NCI-H1105 treated with DMSO at 0.1 percent for 48 hours (cell line): Measurements from ENCODE around the gene UBA6.
"Not testable (repeated sequence)": the region's sequence is repeated elsewhere in the genome, so short reads cannot be mapped to it uniquely, and the experiment has no call there.

Experiments used
- DNase-seq: peaks from one replicate; lab custom pipeline; 2025; lab: John Stamatoyannopoulos, UW

UBA6 gene

GRCh38 chr4:67700738-67701516 is at the start of gene UBA6:
Gene UBA6, minus strand, starts transcription at chr4:67701155. Its CDS starts 36 bp downstream, at chr4:67701119.
- peak; percentile 85 for DNase-seq

DNA sequence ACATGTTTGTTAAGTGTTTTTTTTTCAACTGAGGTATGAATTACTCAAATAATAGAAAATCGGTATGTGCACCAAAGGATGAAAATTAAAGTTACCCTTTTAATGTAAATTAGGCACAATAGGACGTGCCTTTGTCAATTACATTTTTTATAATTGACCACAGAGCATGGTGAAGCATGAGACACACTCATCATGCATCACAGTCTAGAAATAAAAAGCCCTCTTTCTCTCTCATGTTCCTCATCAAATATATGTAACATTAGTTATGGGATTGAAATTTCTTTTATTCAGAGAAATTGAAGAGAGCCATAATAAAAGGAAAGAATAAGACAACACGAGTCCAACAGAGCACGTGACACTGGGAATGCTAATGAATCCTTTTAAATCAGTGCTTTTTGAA is 49.7 kb upstream of the UBA6 start:
- no peak for DNase-seq

- DNase-seq: no peak
Observed at GRCh38 chr4:67749286-67749685, 48.3 kb upstream of the UBA6 start.

- DNase-seq: peak; percentile 32
Observed at GRCh38 chr4:67746797-67747495, 46.0 kb upstream of the UBA6 start.

DNA sequence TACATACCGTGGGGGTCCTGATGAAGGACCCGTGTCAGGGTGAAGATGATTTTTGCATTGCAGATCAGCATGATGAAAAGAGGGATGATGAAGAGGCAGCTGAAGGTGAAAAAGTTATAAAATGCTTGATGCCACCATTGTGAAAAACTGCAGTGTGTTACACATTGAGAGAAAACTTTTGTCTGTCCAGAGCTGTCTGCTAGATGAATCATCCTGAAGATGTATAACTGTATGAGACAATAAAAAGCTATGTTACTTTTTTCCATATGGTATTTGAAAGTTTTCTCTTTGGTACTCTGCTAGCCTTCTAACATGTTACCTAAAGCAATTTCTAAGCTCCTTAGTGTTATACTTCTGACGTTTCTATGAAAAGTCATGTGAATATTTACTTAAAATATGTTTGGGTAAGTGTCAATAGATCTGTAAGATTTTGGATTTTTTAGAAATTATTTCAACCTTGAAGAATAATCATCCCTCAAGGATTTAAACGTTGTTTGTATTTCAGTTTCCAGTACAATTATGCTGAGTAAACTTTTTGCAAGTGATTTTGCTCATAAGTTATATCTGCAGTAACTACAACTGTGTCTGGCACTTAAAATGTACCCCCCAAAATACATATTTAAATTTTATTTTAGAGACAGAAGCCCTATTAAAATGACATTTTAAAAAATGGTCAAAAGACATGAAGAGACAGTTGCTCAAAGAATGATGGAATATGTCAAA is 43.8 kb upstream of the UBA6 start:
- DNase-seq: no peak

DNA sequence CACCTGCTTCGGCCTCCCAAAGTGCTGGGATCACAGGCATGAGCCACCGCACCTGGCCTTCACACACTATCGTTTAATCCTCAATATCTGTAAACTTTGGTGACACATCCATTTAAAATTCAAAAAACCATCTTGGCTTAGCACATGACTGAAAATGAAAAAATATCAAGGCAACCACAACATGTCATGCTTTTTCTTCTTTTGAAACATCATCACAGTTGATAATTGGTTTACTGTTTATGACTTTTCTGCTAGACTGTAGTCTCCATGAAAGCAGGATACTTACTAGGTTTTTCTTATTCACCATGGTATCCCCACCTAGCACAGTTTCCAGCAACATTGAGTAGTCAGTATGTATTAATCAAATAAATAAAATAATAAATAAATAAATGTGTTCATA is 42.2 kb upstream of the UBA6 start:
- DNase-seq: no peak

DNA sequence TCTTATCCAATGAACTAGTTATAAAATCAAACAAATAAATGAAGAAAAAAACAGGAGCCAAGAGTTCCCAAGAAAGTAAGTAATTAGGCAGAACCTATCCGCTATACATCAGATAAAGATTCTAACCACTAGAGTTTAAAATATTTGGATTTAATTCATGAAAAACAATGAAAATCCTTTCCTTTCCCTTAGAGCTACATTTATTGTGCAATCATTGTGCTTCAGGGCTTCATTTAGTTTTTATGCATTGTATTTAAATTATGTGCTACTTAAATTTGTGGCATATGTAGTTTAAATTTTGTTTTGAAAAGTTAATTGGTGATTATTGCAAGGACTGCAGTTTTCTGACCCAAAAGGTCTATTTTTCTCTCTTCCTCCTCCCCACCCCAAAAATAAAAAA is 35.3 kb upstream of the UBA6 start:
- no peak for DNase-seq

GRCh38 chr4:67735325-67735724 is 34.4 kb upstream of the UBA6 start:
- DNase-seq: no peak

DNA sequence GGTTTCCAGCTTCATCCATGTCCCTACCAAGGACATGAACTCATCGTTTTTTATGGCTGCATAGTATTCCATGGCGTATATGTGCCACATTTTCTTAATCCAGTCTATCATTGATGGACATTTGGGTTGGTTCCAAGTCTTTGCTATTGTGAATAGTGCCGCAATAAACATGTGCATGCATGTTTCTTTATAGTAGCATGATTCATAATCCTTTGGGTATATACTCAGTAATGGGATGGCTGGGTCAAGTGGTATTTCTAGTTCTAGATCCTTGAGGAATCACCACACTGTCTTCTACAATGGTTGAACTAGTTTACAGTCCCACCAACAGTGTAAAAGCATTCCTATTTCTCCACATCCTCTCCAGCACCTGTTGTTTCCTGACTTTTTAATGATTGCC is 29.6 kb upstream of the UBA6 start:
- not testable (repeated sequence) for DNase-seq

GRCh38 chr4:67727124-67727850 is 26.3 kb upstream of the UBA6 start:
- DNase-seq: no peak

DNA sequence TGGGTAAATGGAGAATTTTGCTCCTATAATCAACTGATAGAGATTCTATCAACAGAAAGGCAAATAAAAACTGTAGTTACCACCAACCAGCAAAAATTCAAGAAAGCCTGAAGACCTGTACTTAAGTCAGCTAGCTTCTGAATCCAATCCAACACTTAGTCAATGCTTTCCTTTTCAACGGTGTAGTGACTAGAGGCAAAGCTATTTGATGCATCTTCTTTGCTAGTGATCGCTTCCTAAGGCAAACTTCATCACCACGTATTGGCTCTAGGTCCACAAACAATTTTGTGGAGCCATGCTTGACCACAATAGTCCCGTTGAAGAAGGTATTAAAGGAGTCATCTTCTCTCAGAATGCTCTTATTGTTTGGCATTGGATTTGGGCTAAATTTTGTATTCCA is 25.0 kb upstream of the UBA6 start:
- no peak for DNase-seq

DNA sequence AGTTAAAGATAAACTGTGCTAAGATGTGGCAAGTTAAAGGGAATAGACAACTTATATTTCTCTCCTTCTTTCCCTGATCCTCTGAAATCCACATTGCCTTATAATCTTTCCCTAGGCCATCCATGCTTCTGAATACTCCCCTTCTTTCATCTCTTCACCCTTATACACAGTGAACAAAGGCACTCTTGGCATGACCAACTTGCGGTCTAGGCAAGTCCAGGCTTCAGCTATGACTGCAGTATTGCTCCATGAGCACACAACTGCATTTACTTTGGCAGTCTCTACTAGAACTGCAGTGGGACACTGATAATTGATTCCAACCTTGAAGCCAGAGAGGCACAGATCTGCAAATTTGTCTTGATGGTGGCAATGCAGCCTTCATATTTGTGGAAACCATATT is 24.2 kb upstream of the UBA6 start:
- no peak for DNase-seq

- DNase-seq: no peak
Observed at GRCh38 chr4:67723949-67724348, 23.0 kb upstream of the UBA6 start.

- no peak for DNase-seq
Observed at GRCh38 chr4:67723341-67723740, 22.4 kb upstream of the UBA6 start.

DNA sequence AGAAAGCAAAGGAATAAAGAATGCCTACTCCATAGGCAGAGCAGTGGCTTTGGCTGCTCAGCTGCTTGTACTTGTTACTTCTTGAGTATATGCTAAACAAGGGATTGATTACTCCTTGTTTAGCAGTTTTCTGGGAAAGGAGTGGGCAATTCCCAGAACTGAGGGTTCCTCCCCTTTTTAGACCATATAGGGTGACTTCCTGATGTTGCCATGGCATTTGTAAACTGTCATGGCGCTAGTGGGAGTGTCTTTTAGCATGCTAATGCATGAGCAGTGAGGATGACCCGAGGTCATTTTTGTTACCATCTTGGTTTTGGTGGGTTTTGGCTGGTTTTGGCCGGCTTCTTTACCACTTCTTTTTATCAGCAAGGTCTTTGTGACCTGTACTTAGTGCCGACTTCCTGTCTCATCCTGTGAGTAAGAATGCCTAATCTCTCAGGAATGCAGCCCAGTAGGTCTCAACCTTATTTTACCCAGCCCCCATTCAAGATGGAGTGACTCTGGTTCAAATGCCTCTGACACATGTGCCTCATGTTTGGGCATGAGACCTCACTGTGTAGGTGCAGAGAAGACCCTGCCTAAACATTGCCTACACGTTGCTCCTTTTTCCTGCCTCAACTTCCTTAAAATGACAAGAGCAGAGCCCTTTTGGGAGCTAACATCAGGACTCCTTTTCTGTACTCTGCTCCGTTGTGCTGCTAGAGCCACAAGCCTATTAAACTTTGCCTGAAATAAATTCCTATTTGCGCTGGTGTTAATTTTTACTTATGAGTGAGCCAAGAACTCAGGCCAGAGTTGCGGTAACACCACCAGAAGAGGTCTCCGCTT is 21.0 kb upstream of the UBA6 start:
- DNase-seq: no peak

- no peak for DNase-seq
Observed at GRCh38 chr4:67721315-67721769, 20.4 kb upstream of the UBA6 start.

DNA sequence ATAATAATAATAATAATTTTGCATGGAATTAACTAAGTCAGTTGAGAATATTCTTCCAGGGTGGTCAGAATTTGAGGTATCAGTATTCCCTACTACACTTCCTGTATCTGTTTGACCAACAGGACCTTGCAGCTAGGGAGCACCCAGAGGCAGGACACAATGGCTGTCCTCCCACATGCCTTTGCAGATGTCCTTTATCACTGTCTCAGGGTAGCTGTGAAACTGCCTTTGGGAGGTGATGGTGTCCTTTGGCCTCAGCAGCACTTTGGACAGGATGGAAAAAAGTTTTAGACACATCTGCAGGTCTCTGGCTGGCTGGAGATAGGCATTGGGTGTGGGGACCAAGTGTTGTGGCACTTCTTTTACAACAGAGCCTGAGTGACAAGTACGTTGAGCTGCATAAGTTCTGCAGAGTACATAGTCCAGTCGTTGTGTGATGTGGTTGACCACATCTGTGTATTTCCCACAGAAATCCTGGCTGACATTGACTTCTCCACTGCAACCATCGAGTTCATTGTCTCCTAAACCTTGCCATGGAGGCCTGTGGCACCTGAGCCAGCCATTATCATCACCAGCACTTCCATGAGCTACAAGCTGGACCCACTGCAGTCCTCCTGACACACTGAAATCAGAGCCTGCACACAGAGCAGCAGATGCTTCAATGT is 19.1 kb upstream of the UBA6 start:
- DNase-seq: no peak

- no peak for DNase-seq
Observed at GRCh38 chr4:67718848-67719247, 17.9 kb upstream of the UBA6 start.

- DNase-seq: no peak
Observed at GRCh38 chr4:67717586-67717985, 16.6 kb upstream of the UBA6 start.

- DNase-seq: no peak
Observed at GRCh38 chr4:67714955-67715354, 14.0 kb upstream of the UBA6 start.

DNA sequence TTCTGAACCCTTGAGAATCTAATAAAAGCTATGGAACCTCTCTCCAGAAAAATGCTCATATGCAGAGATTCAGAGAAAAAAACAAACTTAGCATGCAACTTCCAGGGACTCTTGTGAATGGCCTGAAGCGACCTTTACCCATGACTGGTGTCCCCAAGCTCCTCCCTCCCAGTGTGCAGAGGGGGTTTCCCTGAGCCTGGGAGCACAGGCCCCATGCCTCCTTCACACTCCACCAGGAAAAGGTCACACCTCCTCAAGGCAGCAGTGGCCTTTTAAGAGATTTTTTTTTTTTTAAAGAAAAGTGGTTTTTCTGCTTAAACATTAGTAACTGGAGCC is 13.3 kb upstream of the UBA6 start:
- DNase-seq: no peak
